Endodermal cell (in vitro differentiated cells): Measurements from ENCODE around the gene ECHDC1. TPM values are rescaled to one million over a fixed set of nuclear protein-coding genes. Genes with fewer than 3 reads are reported as not detected.
"Not testable (repeated sequence)": the region's sequence is repeated elsewhere in the genome, so short reads cannot be mapped to it uniquely, and the experiment has no call there.

Experiments
- DNase-seq: peaks from one replicate; pipeline ENCODE4 v3.0.0-alpha.2; 2017
- H3K27ac ChIP-seq: 2 replicates; pipeline ENCODE4 v1.5.1; 2013; ENCODE audit warnings: mild to moderate bottlenecking, low read depth, low read length, moderate library complexity
- H3K27me3 ChIP-seq: 2 replicates; pipeline ENCODE4 v1.6.1; 2013; ENCODE audit warnings: mild to moderate bottlenecking, low read length, moderate library complexity; ENCODE audit not compliant: insufficient read depth, control insufficient read depth, poor library complexity, severe bottlenecking
- H3K36me3 ChIP-seq: 2 replicates; pipeline ENCODE4 v1.7.0; 2013; ENCODE audit warnings: mild to moderate bottlenecking, low read length, moderate library complexity; ENCODE audit not compliant: control insufficient read depth, insufficient read depth
- H3K4me1 ChIP-seq: one replicate; pipeline ENCODE4 v1.7.0; 2013; ENCODE audit warnings: low read length; ENCODE audit not compliant: control insufficient read depth, insufficient read depth
- H3K4me3 ChIP-seq: 2 replicates; pipeline ENCODE4 v1.5.1; 2013; ENCODE audit warnings: mild to moderate bottlenecking, low read length, moderate library complexity
- H3K9ac ChIP-seq: 2 replicates; pipeline ENCODE4 v1.6.1; 2013; ENCODE audit warnings: mild to moderate bottlenecking, low read length, moderate library complexity; ENCODE audit not compliant: poor library complexity, severe bottlenecking; ENCODE audit errors: extremely low read depth
- H3K9me3 ChIP-seq: 2 replicates; pipeline ENCODE4 v1.6.1; 2013; ENCODE audit warnings: mild to moderate bottlenecking, low read length, moderate library complexity; ENCODE audit not compliant: control insufficient read depth
- H3K27ac Mint-ChIP-seq: 2 replicates; pipeline ENCODE4 v1.8.0; 2020; ENCODE audit warnings: mixed read lengths
- H3K27me3 Mint-ChIP-seq: 2 replicates; pipeline ENCODE4 v1.8.0; 2021; ENCODE audit warnings: mild to moderate bottlenecking, mixed read lengths; ENCODE audit not compliant: insufficient read depth
- H3K36me3 Mint-ChIP-seq: 2 replicates; pipeline ENCODE4 v1.8.0; 2020; ENCODE audit warnings: low read depth, mixed read lengths
- H3K4me1 Mint-ChIP-seq: 2 replicates; pipeline ENCODE4 v1.8.0; 2020; ENCODE audit warnings: mixed read lengths
- H3K4me3 Mint-ChIP-seq: 2 replicates; pipeline ENCODE4 v1.8.0; 2020; ENCODE audit warnings: mild to moderate bottlenecking, moderate library complexity, mixed read lengths
- H3K9me3 Mint-ChIP-seq: 2 replicates; pipeline ENCODE4 v1.8.0; 2020; ENCODE audit warnings: mild to moderate bottlenecking, mixed read lengths
- WGBS, 2 experiments: methylation state at CpG; one replicate each; pipeline versions ENCODE4 v1.1.5 to v1.1.7; 2013; ENCODE audit warnings: missing lambda C conversion rate in 2 of 2, mixed read lengths in 1 of 2; ENCODE audit not compliant: insufficient coverage in 1 of 2, insufficient read length in 1 of 2; 5-methylcytosine and 5-hydroxymethylcytosine counted together
- total RNA-seq, 2 donors: library from RNA; stranded (reverse); fragmentation: NEBNext Ultra II Directional in 1 of 2; extraction: Animal tissue kit (Norgen Biotek cat#: 25700) in 1 of 2; gene quantifications; 2 replicates in 1 of 2; 3 replicates in 1 of 2; pipeline ENCODE4 v1.2.1, GENCODE V29; 2021
- TF ChIP-seq, protein P1 (sequence below): fragments of 200-600 bp; sonication (generic); conservative IDR thresholded peaks from 2 replicates; pipeline ENCODE4 v1.5.0; 2021; ENCODE audit warnings: antibody characterized with exemption, mild to moderate bottlenecking

The ECHDC1 gene
- total RNA-seq, 2 donors from 2014 or later = 45.5 to 58.2 TPM

DNA sequence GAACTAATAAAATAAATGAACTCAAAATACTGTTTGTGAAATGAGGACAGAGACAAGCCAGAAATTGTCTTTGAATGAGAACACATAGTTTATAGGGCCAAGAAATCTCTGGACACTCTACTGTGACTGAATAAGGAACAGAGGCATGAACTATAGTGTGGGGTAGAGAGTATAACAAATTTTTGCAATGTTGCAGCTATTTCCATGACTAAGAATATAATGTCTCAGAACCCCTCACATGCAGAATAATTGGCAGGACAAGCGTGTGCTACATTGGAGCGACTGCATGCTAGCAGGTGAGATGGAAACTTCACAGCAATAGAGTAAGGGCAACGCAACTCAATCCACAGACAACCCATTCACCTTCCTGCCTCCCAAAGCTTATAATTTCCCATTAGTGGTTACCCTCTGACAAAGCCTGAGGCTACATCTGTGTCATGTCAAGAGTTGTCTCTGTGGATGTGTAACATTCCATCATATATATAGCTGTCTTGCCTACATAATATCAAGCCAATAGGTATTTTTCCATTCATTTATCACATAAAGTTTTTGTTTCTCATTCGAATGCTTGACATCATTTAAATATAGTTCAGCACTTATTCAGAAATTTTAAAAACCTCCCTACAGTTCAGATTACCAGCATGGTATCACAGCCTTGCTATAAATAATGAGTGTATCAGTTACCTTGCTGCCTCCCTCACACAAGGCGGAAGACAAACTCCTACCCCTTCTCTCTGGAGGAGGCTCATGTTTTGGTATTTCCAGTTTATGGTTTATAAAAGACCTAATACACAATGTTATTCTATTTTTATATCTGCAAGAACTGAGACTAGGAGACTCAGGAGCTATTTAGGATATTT, 47.9 kb upstream of the ECHDC1 start:
- Mint-ChIP-seq H3K27ac (no peak overlapping the region), H3K9me3 (peaks cover 3% of the 10 kb centered on the region), H3K4me1 (no peaks in the 10 kb centered on the region), H3K36me3 (no peaks in the 10 kb centered on the region), H3K4me3 (no peak overlapping the region), H3K27me3 (no peaks in the 10 kb centered on the region)
- H3K27ac ChIP-seq = no peak overlapping the region
- H3K4me1 ChIP-seq = no peaks in the 10 kb centered on the region
- no peak for DNase-seq
- TF ChIP-seq, protein P1, sequence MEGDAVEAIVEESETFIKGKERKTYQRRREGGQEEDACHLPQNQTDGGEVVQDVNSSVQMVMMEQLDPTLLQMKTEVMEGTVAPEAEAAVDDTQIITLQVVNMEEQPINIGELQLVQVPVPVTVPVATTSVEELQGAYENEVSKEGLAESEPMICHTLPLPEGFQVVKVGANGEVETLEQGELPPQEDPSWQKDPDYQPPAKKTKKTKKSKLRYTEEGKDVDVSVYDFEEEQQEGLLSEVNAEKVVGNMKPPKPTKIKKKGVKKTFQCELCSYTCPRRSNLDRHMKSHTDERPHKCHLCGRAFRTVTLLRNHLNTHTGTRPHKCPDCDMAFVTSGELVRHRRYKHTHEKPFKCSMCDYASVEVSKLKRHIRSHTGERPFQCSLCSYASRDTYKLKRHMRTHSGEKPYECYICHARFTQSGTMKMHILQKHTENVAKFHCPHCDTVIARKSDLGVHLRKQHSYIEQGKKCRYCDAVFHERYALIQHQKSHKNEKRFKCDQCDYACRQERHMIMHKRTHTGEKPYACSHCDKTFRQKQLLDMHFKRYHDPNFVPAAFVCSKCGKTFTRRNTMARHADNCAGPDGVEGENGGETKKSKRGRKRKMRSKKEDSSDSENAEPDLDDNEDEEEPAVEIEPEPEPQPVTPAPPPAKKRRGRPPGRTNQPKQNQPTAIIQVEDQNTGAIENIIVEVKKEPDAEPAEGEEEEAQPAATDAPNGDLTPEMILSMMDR = no peak
- H3K9me3 ChIP-seq = no peaks in the 10 kb centered on the region
- no peaks in the 10 kb centered on the region for H3K36me3 ChIP-seq
- H3K27me3 ChIP-seq = no peaks in the 10 kb centered on the region
- H3K4me3 ChIP-seq = no peak overlapping the region
- no peak overlapping the region for H3K9ac ChIP-seq
- WGBS, 2 experiments = 89 to 100% methylated on average over 1 to 5 of the region's 5 CpGs

DNA sequence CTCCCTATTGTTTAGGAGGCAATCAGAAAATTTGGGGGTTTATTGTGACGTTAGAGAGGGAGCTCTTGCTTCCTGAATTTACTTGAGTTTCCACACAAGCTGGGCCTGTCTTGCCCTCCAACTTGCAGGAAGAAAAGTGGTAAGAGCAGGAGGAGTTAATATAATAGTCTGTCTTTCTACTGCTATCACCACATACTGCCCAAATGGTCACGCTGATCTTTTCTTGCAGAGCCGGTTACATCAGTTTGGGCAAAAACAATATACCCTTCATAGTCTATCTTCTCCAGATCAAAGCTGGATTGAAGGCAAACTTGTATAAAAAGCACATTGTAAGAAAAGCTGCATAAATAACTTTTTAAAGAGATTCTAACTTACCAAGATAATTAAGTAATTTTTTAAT, 46.3 kb upstream of the ECHDC1 start:
- TF ChIP-seq, protein P1 = no peak
- DNase-seq = no peak
- Mint-ChIP-seq H3K4me1 (no peaks in the 10 kb centered on the region), H3K4me3 (no peak overlapping the region), H3K27ac (no peak overlapping the region), H3K36me3 (no peaks in the 10 kb centered on the region), H3K27me3 (no peaks in the 10 kb centered on the region), H3K9me3 (no peaks in the 10 kb centered on the region)
- H3K27ac ChIP-seq = no peak overlapping the region
- 98% methylated on average over 3 of the region's 3 CpGs; no CpG with 5 or more reads in 1 of the 2 experiments for WGBS, 2 experiments
- H3K4me1 ChIP-seq = no peaks in the 10 kb centered on the region
- H3K9me3 ChIP-seq = no peaks in the 10 kb centered on the region
- H3K4me3 ChIP-seq = no peak overlapping the region
- H3K9ac ChIP-seq = no peak overlapping the region
- H3K27me3 ChIP-seq = no peaks in the 10 kb centered on the region
- H3K36me3 ChIP-seq = no peaks in the 10 kb centered on the region

DNA sequence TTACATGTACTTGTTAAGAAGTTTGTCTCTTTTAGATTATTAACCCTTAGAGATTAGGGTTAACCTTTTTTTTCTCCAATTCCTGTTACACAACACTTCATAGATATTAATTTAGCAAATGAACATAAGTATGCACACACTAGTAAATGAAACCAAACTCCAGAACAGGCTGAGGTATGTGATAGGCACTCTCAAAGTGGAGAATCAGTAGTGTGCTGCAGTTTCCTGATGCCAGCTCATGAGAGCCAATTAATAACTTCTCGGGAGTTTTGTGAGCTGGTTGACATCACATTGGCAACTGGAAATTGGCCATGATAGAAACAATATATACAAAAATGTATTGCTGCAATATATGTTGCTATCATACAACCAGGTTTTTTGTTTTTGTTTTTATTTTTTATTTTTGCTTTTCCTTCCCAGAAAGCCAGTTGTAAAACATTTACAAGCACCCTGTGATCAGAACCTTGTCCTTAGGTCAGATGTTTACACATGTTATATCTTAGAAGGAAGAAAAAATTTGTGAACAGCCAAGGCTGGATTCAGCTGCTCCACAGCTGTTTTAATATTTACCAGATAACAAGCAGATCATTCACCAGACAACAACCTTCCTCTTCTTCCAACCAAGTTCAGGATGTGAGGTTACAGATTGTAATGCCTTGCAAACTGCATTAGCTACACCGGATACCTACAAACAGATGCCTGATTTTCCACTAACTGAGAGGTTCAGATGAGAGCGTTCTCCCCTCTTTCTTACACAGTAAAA, 42.4 kb upstream of the ECHDC1 start:
- H3K4me3 ChIP-seq = no peak overlapping the region
- no peaks in the 10 kb centered on the region for H3K27me3 ChIP-seq
- no peak for DNase-seq
- no peak overlapping the region for H3K4me3 Mint-ChIP-seq
- H3K9ac ChIP-seq = no peak overlapping the region
- no peaks in the 10 kb centered on the region for H3K27me3 Mint-ChIP-seq
- TF ChIP-seq, protein P1 = no peak
- H3K4me1 ChIP-seq = no peaks in the 10 kb centered on the region
- 86 to 100% methylated on average over 1 to 3 of the region's 3 CpGs for WGBS, 2 experiments
- H3K36me3 ChIP-seq = no peaks in the 10 kb centered on the region
- H3K9me3 ChIP-seq = no peaks in the 10 kb centered on the region
- no peaks in the 10 kb centered on the region for H3K9me3 Mint-ChIP-seq
- no peak overlapping the region for H3K27ac ChIP-seq
- peaks cover under 1% of the 10 kb centered on the region for H3K36me3 Mint-ChIP-seq
- H3K27ac Mint-ChIP-seq = no peak overlapping the region
- H3K4me1 Mint-ChIP-seq = no peaks in the 10 kb centered on the region

DNA sequence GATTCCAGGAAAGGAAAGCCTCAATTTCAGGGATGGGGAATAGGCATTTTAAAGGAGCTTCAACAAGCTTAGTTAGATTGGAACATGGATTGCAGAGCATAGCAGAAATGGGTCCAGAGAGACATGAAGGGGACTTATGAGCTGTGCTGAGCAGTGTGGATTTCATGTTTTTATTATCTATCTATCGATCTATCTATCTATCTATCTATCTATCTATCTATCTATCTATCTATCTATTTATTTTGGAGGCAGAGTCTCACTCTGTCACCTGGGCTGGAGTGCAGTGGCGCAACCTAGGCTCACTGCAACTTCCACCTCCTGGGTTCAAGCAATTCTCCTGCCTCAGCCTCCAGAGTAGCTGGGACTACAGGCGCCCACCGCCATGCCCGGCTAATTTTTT, 41.4 kb upstream of the ECHDC1 start:
- H3K4me1 Mint-ChIP-seq = not testable (repeated sequence)

More for the DNA sequence above, 41.4 kb upstream of the ECHDC1 start:
- H3K27ac Mint-ChIP-seq, H3K9me3 Mint-ChIP-seq, H3K36me3 Mint-ChIP-seq, DNase-seq, H3K4me3 ChIP-seq, H3K9ac ChIP-seq, H3K36me3 ChIP-seq, H3K27me3 ChIP-seq, H3K9me3 ChIP-seq, H3K4me1 ChIP-seq, H3K27ac ChIP-seq, H3K27me3 Mint-ChIP-seq, H3K4me3 Mint-ChIP-seq: not testable (repeated sequence)
- 90 to 95% methylated on average over 4 to 5 of the region's 5 CpGs for WGBS, 2 experiments
